Measurements from ENCODE around the gene ZNF790.

The ZNF790 gene

DNA sequence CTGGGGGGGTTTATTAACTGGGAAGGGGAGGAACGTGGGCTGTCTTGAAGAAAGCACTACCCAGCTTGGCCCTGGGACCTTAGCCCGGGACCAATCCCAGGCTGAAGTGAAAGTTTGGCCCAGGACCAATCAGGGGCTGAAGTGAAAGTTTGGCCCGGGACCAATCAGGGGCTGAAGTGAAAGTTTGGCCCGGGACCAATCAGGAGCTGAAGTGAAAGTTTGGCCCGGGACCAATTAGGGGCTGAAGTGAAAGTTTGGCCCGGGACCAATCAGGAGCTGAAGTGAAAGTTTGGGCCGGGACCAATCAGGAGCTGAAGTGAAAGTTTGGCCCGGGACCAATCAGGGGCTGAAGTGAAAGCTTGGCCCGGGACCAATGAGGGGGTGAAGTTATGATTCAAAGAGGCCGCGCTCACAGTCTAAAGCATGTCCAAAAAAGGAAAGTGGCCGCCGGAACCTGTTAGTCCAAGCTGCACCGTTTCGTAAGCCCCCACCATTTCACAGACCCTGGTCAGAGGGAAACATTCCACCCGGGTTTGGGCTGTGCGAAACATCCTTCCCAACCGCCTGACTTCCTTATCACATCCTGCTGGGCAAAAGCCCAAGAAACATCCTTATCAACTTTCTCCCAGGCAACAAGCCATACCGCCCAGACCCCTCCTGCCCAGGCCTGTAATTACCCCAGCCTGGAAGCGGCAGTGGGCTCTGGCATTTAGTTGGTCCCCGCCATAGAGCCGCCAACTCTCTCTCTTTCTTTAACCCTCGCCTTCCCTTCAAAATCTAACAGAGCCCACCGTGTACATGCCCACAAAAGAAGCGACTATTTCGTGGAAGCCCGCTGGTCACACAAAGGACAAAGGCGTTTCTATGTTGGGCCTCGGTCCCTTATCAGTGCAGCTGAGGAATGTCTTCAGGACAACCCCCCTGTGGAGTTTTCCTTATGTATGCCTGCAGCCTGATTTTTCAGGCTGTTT, 66.6 kb downstream of the ZNF790 start:
- DNase-seq = peak; percentile 79
